GM06990 (cell line): ENCODE measurements around the gene KCNE4.
"Not testable (repeated sequence)": the region's sequence is repeated elsewhere in the genome, so short reads cannot be mapped to it uniquely, and the experiment has no call there.

Experiments used
- DNase-seq: peaks from one replicate; pipeline ENCODE4 v3.0.0-alpha.2; 2011; ENCODE audit not compliant: insufficient read length; ENCODE audit errors: extremely low read depth
- H3K27me3 ChIP-seq: replicated peaks from 2 replicates; pipeline ENCODE4 v1.6.0; 2011; ENCODE audit warnings: low read length; ENCODE audit not compliant: control insufficient read depth, insufficient read depth
- H3K36me3 ChIP-seq: 2 replicates; pipeline ENCODE4 v1.5.1; 2011; ENCODE audit warnings: low read length; ENCODE audit not compliant: control insufficient read depth, insufficient read depth
- H3K4me3 ChIP-seq: replicated peaks from 2 replicates; pipeline ENCODE4 v1.5.1; 2011; ENCODE audit warnings: low read depth, mild to moderate bottlenecking, control low read depth, low read length
- TF ChIP-seq, protein P1 (sequence below): IDR thresholded peaks from 2 replicates; pipeline ENCODE4 v1.5.1; 2011; ENCODE audit warnings: low read length, control low read depth, mild to moderate bottlenecking, inconsistent platforms; ENCODE audit not compliant: insufficient read depth, poor library complexity, severe bottlenecking

The KCNE4 gene

DNA sequence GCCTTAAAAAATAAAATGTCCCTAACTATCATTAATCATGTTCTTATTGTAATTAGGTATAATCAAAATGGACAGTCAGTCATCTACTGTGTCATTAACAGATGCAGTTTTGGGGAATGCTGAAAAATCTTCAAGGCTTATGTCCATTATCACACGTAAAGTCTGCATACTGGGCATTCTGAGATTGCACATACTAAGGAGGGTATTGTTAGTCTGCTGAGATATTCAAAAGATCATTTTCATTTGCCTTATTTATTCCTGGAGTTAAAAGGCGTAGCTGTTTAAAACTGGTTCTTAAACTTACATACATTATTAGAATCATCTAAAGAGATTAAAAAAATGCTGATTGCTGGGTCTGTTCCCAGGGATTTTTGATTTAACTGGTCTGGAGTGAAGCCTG, 27.4 kb downstream of the KCNE4 start:
- no peak overlapping the region for H3K4me3 ChIP-seq
- DNase-seq = no peak
- TF ChIP-seq, protein P1, sequence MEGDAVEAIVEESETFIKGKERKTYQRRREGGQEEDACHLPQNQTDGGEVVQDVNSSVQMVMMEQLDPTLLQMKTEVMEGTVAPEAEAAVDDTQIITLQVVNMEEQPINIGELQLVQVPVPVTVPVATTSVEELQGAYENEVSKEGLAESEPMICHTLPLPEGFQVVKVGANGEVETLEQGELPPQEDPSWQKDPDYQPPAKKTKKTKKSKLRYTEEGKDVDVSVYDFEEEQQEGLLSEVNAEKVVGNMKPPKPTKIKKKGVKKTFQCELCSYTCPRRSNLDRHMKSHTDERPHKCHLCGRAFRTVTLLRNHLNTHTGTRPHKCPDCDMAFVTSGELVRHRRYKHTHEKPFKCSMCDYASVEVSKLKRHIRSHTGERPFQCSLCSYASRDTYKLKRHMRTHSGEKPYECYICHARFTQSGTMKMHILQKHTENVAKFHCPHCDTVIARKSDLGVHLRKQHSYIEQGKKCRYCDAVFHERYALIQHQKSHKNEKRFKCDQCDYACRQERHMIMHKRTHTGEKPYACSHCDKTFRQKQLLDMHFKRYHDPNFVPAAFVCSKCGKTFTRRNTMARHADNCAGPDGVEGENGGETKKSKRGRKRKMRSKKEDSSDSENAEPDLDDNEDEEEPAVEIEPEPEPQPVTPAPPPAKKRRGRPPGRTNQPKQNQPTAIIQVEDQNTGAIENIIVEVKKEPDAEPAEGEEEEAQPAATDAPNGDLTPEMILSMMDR = no peak
- H3K27me3 ChIP-seq = no peaks in the 10 kb centered on the region
- no peaks in the 10 kb centered on the region for H3K36me3 ChIP-seq

DNA sequence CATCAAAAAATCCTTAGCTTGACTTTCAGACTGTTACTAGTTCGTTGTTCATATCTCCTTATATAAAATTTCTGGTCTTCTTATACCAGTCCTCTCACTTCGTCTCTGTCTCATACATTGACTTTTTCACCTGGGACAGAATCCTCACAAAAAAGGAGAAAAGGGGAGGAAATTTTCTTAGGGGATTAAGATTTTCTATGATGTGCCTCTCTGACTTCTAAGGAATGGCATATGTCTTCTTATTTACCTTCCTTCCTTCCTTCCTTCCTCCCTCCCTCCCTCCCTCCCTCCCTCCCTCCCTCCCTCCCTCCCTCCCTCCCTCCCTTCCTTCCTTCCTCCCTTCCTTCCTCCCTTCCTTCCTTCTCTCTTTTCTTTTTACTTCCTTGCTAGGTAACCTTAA, 27.9 kb downstream of the KCNE4 start:
- TF ChIP-seq, protein P1 = no peak
- no peak overlapping the region for H3K4me3 ChIP-seq
- no peaks in the 10 kb centered on the region for H3K27me3 ChIP-seq
- no peaks in the 10 kb centered on the region for H3K36me3 ChIP-seq
- DNase-seq = no peak

DNA sequence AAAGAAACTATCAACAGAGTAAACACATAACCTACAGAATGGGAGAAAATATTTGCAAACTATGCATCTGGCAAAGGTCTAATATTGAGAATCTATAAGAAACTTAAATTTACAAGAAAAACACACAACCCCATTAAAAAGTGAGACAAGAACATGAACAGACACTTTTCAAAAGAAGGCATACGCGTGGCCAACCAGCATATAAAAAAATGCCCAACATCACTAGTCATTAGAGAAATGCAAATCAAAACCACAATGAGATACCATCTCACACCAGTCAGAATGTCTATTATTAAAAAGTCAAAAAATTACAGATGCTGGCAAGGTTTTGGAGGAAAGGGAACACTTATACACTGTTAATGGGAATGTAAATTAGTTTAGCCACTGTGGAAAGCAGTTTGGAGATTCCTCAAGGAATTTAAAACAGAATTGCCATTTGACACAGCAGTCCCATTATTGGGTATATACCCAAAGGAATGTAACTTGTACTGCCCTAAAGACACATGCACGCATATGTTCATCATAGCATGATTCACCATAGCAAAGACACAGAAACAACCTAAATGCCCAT, 28.9 kb downstream of the KCNE4 start:
- not testable (repeated sequence) for DNase-seq, H3K36me3 ChIP-seq, H3K27me3 ChIP-seq, H3K4me3 ChIP-seq

DNA sequence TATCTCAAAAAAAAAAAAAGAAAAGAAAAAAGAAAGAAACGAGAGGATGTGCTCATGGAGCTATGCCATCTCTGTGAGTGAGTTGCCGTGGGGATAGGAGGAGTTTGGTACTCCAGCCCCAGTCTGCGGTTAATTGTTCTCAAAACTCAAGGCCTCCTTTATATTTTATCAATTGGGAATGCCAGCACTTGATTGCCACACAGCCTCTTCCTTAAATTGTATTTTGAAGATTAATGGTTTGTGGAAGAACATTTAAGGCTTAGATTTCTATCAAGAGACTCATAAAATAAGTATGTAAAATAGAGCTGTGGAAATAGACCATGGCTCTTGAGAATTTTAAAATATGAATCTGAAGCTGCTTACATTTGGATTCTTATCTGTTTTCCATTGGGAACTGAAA, 29.8 kb downstream of the KCNE4 start:
- DNase-seq = no peak
- no peaks in the 10 kb centered on the region for H3K36me3 ChIP-seq
- TF ChIP-seq, protein P1 = no peak
- no peak overlapping the region for H3K4me3 ChIP-seq
- no peaks in the 10 kb centered on the region for H3K27me3 ChIP-seq

DNA sequence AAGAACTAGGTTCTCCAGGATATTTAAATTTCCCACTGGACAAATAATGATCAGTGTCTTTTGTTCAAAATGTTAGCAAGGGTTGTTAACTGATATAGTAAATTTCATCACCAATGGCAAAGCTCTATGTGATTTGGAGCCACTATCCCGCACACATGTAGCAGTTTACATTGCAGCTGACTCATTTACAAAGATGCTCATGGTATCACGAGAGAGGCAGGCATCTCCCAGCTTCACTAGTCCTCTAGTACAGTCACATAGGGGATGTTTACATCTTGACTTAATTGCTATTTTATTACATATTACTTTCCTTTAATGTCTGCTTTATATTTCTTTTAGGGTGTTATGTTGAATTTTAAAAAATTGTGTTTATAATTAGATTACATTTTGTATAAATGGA, 30.7 kb downstream of the KCNE4 start:
- TF ChIP-seq, protein P1 = no peak
- Histone ChIP-seq H3K36me3 (no peaks in the 10 kb centered on the region), H3K4me3 (no peak overlapping the region), H3K27me3 (no peaks in the 10 kb centered on the region)
- DNase-seq = no peak

DNA sequence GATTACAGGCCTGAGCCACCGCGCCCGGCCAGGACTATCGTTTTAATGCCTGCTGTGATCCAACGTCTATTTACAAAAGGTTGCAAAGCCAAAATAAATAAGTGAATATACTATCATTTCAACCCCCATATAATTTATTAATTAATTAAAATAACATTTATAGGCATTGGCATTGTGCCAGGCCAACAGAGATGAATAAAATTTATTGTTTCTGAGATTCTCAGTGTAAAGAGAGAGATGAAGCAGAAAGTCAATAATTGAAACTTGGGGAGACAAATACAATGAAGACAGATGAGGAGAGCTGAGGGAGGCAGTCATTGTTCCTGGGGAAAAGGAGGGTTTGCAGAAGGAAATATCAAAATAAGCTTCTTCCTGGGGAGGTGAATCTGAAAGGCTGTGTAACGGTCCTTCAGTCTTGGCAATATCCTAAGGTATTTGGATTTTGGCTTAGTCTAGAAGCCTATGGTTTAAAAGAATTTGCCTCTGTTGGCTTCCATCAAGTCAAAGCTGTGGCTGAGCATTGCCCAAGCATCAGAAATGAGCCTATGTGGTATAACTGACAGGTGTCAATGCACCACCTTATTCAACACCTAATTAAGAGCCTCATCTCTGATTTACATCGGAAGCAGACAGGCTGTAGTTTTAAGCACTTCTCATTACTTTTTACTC, 31.5 kb downstream of the KCNE4 start:
- TF ChIP-seq, protein P1 = no peak
- no peaks in the 10 kb centered on the region for H3K27me3 ChIP-seq
- H3K4me3 ChIP-seq = no peak overlapping the region
- H3K36me3 ChIP-seq = no peaks in the 10 kb centered on the region
- no peak for DNase-seq
